A673 (cell line): ENCODE results near the gene LMNB1.

Experiments
- EZH2 ChIP-seq: fragments of 200-600 bp; sonication (generic); IDR thresholded peaks from 2 replicates; pipeline ENCODE4 v1.6.1; 2017; ENCODE audit warnings: borderline replicate concordance, low read depth, mild to moderate bottlenecking, mixed read lengths, antibody characterized with exemption, low read length; ENCODE audit not compliant: poor library complexity, severe bottlenecking
- TF ChIP-seq, protein P1 (sequence below): fragments of 300-800, 200-600 bp; sonication (generic); conservative IDR thresholded peaks from 2 replicates; pipeline ENCODE4 v1.5.1; 2017; ENCODE audit warnings: low read depth, mild to moderate bottlenecking, antibody characterized with exemption, low read length, moderate library complexity, mixed read lengths

GRCh38 chr5:126752081-126752785 is 24.7 kb upstream of the LMNB1 start:
- TF ChIP-seq, protein P1, sequence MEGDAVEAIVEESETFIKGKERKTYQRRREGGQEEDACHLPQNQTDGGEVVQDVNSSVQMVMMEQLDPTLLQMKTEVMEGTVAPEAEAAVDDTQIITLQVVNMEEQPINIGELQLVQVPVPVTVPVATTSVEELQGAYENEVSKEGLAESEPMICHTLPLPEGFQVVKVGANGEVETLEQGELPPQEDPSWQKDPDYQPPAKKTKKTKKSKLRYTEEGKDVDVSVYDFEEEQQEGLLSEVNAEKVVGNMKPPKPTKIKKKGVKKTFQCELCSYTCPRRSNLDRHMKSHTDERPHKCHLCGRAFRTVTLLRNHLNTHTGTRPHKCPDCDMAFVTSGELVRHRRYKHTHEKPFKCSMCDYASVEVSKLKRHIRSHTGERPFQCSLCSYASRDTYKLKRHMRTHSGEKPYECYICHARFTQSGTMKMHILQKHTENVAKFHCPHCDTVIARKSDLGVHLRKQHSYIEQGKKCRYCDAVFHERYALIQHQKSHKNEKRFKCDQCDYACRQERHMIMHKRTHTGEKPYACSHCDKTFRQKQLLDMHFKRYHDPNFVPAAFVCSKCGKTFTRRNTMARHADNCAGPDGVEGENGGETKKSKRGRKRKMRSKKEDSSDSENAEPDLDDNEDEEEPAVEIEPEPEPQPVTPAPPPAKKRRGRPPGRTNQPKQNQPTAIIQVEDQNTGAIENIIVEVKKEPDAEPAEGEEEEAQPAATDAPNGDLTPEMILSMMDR, result no peak
- no peak for TF ChIP-seq EZH2
